Fibroblast of lung (primary cell): ENCODE measurements around the gene KIF17.

Source experiments
- CTCF ChIP-seq, 2 donors: IDR thresholded peaks in 1 of 2; conservative IDR thresholded peaks in 1 of 2; 1 replicate in 1 of 2; 2 replicates in 1 of 2; pipeline ENCODE4 v1.5.1; 2011 to 2012; ENCODE audit warnings: low read length in 2 of 2, control low read depth in 1 of 2, inconsistent platforms in 1 of 2, low read depth in 1 of 2, mild to moderate bottlenecking in 1 of 2
- EZH2 ChIP-seq: IDR thresholded peaks from 2 replicates; pipeline ENCODE4 v1.5.1; 2012; ENCODE audit warnings: low read length, control low read depth, mild to moderate bottlenecking; ENCODE audit errors: missing control alignments

- TF ChIP-seq CTCF (conservative IDR thresholded peaks at IDR 0.05 in 1 of 2, IDR thresholded peaks at IDR 0.05 in 1 of 2; ENCODE audit: low read depth in 1 of 2, low read length in 2 of 2) (no peak), EZH2 (no peak)
Measured at GRCh38 chr1:20691872-20692271, 25.9 kb downstream of the KIF17 start.
